ENCODE measurements around the gene ATXN2L.
"Not testable (repeated sequence)": the region's sequence is repeated elsewhere in the genome, so short reads cannot be mapped to it uniquely, and the experiment has no call there.

Gene ATXN2L

DNA sequence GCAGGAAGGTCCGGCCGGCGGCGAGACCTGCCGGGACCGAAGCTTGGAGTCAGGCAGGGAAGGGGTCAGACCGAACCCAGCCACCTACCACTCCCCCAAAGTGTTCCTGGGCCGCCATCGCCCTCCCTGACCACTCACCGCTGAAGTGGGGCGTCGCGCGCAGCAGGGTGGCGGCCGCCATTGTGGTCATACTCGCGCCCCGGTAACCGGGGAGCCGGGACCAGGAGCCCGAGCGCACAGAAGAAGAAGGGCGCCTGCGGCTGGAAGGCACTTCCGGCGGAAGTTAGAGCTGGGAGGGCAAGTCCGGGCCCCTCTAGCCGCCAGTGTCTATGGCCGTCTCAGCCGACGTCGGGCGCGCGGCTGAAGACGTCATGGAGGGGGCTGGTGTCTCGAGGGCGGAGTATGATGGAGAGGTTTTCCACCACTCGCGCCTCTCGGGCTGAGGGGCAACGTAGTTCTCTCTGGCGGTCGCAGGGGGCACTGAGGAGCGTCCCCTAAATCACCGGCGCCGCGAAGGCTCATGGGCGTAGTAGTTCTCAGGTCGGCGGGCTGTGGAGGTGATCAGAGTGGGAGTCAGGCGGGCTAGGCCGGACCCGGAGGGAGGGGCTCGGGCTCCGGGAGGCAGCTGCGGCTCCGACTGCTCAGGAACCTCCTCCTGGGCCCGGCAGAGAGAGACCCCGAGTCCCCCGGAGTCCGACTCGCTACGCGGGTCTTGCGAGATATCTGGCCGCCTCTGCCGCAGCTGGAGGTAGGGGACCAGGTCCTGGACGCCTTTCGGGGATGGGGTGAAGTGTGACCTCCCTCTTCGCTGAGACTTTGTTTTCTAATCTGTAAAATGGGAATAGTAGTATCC lies 23.5 kb downstream of the ATXN2L start, which contains the start of gene TUFM:
Gene TUFM, minus strand, starts transcription at position 269 of the 853 bp plus-strand sequence. Its CDS starts 79 bp downstream, at position 190.
- H3K4me3 ChIP-seq (ENCODE audit: low read length), result peak within 1 kb of the TSS; percentile 84
- TF ChIP-seq ZNF274 (IDR thresholded peaks at IDR 0.05; ENCODE audit: low read depth, low read length), result no peak

- peak overlapping the region; percentile 83 for H3K4me3 ChIP-seq (ENCODE audit: low read length)
- no peak for TF ChIP-seq ZNF274 (IDR thresholded peaks at IDR 0.05; ENCODE audit: low read depth, low read length)
Measured at GRCh38 chr16:28846933-28847273, 24.1 kb downstream of the ATXN2L start.

DNA sequence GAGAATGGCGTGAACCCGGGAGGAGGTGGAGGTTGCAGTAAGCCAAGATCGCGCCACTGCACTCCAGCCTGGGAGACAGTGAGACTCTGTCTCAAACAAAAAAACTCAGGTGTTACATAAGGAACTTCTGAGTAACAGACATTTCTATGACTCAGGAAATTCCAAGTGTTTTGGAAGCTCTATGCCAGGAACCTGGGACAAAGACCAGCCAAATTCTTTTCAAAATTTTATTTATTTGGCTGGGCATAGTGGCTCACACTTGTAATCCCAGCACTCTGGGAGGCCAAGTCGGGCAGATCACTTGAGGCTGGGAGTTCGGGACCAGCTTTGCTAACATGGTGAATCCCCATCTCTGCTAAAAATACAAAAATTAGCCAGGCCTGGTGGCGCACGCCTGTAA lies 35.6 kb downstream of the ATXN2L start:
- no peak overlapping the region for H3K4me3 ChIP-seq (ENCODE audit: low read length)
- no peak for TF ChIP-seq ZNF274 (IDR thresholded peaks at IDR 0.05; ENCODE audit: low read depth, low read length)

DNA sequence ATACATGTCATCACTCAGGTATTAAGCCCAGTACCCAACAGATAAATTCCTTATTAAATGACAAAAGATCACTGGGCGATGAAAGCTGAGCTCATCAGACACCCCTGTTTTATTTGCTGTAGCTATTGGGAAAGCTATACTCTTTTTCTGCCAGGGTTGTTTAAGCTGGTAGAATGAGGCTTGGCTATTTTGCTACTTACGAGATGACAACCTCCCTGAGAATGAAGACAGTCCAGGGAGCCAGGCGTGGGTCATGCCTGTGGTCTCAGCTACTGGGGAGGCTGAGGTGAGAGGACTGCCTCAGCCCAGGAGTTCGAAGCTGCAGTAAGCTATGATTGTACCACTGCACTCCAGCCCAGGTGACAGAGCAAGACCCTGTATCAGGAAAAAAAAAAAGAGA lies 36.5 kb downstream of the ATXN2L start:
- TF ChIP-seq ZNF274 (IDR thresholded peaks at IDR 0.05; ENCODE audit: low read depth, low read length), result no peak
- no peak overlapping the region for H3K4me3 ChIP-seq (ENCODE audit: low read length)

- TF ChIP-seq ZNF274 (IDR thresholded peaks at IDR 0.05; ENCODE audit: low read depth, low read length), result no peak
- H3K4me3 ChIP-seq (ENCODE audit: low read length), result peak overlapping the region; percentile 77
Measured at GRCh38 chr16:28863929-28864793, 41.4 kb downstream of the ATXN2L start.

DNA sequence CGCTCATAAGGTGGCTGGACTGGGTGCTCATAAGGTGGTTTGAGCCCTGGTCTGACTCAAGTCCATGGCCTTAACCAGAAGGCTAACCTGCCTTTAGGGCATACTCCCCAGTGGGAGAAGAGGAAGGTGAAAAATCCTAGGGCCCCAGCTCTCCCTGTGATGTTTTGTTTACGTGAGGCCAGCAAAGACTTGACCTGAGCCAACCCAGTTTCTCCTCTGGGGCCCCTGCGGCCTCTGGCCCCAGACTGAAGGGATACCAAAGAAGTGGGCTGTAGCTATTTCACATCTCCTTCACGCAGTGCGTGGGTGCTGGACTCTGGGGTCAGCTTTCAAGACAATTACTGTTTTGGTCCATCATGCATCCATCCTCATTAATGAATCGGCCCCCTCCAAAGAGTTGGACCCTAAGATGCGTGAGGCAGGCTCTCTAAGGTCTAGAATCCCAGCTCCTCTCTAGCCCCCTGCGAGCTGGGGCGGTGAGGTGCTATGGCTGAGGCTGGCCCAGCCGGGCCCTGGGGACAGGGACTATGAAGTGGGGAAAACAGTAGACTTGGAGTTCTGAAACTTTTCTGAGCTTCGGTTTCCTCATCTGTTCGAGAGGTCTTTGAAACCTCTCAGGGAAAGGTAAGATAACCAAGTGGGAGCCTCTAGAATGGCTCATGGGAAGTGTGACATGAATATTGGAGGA lies 42.3 kb downstream of the ATXN2L start:
- no peak overlapping the region for H3K4me3 ChIP-seq (ENCODE audit: low read length)

DNA sequence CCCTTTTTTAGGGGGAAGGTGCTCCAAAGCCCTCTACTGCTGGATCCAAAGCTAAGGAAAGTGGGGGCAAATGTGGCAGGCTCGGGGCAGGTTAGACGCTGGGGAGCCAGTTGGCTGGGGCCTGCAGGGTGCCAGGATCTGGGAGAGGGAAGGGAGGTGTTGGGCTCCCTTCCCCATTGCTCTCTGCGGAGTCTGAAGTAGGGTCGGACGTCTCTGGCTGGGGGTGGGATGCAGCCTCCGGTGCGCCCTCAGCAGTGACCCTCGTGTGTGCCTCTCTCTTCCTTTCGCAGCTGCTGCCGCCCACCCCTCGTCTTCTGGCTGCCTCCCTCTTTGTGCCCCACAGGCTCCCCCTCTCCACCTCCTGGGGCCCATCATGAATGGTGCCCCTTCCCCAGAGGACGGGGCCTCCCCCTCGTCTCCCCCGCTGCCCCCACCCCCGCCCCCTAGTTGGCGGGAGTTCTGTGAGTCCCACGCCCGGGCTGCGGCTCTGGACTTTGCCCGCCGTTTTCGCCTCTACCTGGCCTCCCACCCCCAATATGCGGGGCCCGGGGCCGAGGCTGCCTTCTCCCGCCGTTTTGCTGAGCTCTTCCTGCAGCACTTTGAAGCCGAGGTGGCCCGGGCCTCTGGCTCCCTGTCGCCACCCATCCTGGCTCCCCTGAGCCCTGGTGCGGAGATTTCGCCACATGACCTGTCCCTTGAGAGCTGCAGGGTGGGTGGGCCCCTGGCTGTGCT lies 43.1 kb downstream of the ATXN2L start:
- H3K4me3 ChIP-seq (ENCODE audit: low read length), result no peak overlapping the region
- TF ChIP-seq ZNF274 (IDR thresholded peaks at IDR 0.05; ENCODE audit: low read depth, low read length), result no peak

More for the DNA sequence above, 42.3 kb downstream of the ATXN2L start:
- no peak for TF ChIP-seq ZNF274 (IDR thresholded peaks at IDR 0.05; ENCODE audit: low read depth, low read length)

- no peak overlapping the region for H3K4me3 ChIP-seq (ENCODE audit: low read length)
- TF ChIP-seq ZNF274 (IDR thresholded peaks at IDR 0.05; ENCODE audit: low read depth, low read length), result no peak
Measured at GRCh38 chr16:28866454-28866804, 43.6 kb downstream of the ATXN2L start.

DNA sequence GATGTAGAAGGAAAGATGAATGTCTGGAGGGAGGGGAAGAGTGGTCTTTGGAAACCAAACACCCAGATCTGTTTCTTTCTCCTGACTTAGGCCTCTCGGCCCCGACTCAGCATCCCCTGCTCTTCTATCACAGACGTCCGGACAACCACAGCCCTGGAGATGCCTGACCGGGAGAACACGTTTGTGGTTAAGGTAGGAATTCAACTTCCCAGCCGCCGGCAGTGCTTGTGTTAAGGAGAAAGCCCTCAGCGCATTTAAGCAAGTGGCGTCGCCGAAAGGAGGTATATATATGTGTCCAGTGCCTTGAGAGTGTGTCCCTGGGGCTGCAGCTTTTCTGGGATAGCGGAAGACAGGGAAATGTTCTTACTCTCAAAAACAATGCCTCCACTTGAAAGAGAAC lies 44.4 kb downstream of the ATXN2L start:
- no peak overlapping the region for H3K4me3 ChIP-seq (ENCODE audit: low read length)
- no peak for TF ChIP-seq ZNF274 (IDR thresholded peaks at IDR 0.05; ENCODE audit: low read depth, low read length)

GRCh38 chr16:28867646-28868045 lies 44.8 kb downstream of the ATXN2L start:
- H3K4me3 ChIP-seq (ENCODE audit: low read length), result not testable (repeated sequence)

- H3K4me3 ChIP-seq (ENCODE audit: low read length), result no peak overlapping the region
- no peak for TF ChIP-seq ZNF274 (IDR thresholded peaks at IDR 0.05; ENCODE audit: low read depth, low read length)
Measured at GRCh38 chr16:28869201-28869600, 46.4 kb downstream of the ATXN2L start.

DNA sequence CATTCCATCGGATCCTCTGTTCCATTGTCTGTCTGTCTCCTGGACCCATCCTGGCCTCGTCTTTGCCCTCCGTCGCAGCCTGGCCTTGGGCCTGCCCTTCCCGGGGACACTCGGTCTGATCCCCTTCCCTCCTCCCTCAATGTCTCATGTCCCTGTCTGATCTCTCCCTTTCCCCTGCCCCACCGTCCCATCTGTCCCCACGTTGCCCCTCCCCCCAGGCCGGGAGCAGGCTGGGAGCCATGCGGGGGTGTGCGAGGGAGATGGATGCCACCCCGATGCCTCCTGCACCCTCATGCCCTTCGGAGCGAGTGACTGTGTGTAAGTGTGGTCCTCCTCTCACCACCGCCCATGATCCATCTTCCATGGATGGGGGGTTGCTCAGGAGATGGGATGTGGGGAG lies 50.2 kb downstream of the ATXN2L start:
- no peak overlapping the region for H3K4me3 ChIP-seq (ENCODE audit: low read length)
- TF ChIP-seq ZNF274 (IDR thresholded peaks at IDR 0.05; ENCODE audit: low read depth, low read length), result no peak

GRCh38 chr16:28873543-28874201 lies 50.9 kb downstream of the ATXN2L start:
- TF ChIP-seq ZNF274 (IDR thresholded peaks at IDR 0.05; ENCODE audit: low read depth, low read length), result no peak

More at GRCh38 chr16:28873543-28874201, 50.9 kb downstream of the ATXN2L start:
- no peak overlapping the region for H3K4me3 ChIP-seq (ENCODE audit: low read length)
